GM18526 (cell line): Measurements from ENCODE around the gene OBSL1.

Source experiments
- POLR2A ChIP-seq: IDR thresholded peaks from 3 replicates; pipeline ENCODE4 v1.6.1; 2011; ENCODE audit not compliant: insufficient read length; ENCODE audit errors: extremely low read depth

The OBSL1 gene

DNA sequence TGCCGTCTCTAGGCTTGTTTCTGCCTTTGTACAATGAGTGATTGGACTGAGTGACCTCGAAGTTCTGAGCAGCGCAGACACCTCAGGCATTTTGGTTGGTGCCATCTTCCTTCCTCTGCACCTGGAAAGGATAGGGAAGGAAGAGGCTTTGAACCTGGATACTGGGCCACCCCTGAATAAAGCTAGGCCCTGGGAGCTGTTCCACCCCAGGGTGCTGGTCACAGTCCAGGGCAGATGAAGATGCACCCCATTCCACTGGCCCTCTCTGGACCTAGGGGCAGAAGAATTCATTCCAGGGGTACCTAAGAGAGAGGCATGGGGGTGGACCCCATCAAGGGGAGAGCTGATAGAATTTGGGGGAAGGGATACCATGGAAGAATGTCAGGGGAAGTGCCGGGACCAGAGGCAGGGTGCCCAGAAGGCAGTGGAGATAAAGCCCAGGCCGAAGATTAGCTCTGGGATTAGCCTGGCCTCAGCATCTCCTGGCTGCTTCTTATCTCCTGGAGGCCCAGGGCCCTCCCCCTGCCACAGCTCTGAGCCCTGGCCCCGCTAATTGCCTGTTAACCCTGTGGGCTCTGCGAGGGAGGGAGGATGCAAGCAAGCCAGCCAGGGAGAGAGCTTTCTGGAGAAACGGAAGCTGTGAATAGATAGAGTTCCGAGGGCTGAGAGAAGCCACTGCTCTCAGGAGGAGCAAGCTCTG is 45.7 kb downstream of the OBSL1 start:
- no peak for TF ChIP-seq POLR2A

GRCh38 chr2:219524817-219525216 is 46.5 kb downstream of the OBSL1 start:
- no peak for TF ChIP-seq POLR2A

DNA sequence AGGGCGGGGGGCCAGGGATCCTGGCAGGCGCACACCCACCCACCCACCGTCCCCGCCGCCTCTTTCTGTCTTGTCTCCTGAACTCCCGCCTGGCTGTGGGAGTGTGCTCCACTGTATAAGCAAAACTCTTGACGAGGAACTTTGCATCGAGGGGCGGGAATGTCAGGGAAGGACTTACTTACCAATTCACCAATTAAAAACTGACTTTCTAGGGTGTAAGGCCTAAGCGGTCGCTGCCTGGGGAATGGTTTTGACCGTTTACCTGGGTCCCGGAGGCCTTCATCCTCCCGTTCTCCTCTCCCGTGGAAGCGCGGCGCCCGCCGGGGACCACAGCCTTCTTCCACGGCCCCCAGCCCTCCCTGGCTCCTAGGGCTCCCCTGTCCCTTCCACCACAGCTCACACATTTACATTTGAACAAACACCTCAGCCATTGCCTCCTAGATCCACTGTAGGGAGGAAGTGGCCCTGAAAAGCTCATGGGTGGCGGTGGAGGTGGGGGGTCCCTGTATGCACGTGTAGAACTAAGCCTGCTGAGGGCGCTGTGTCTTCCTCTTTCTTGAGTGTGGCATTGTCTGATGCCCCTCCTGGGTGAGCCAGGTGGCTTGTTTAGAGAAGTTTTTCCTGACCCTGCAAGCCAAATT is 48.2 kb downstream of the OBSL1 start:
- TF ChIP-seq POLR2A: no peak

DNA sequence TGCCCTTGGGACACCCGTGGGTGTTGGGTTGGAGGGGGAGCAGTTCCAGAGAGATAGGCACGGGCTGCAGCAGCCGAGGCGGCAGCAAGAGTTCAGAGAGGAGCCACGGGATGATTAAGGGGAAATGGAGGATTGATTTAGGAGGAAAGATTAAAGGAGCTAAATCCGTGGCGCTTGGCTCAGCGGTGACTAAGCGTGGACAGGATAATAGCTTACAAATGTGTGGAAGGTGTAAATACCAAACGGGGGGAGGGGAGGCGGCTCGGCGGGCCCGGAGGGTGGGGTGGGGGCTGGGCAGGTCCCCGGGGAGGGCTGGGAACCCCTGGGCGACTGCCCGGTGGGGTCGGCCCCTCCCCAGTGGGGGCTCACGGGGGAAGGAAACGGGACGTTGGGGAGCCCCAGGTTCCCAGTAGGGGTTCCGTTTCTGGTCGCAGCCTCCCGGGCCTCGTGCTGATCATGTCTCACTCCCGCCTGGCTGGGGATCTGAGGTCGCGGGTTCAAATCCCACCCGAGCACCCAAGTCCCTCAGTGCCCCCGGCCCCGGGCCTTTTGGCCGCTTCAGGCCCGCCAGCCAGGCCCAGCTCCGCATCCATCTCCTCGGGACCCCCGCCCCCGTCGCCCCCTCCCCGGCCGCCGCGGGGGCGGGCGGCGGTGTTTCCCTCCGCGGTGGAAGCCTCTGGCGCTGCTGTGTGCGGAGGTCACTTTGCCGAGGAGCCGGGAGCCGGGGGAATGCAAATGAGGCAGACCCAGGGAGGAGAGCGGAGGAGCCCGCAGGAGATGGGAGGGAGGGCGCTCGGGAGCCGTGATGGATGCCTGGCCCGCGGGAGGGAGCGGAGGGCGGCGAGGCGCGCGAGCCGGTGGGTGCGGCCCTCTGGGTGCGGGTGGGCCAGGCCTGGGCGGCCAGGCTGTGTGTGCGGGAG is 49.0 kb downstream of the OBSL1 start:
- no peak for TF ChIP-seq POLR2A

DNA sequence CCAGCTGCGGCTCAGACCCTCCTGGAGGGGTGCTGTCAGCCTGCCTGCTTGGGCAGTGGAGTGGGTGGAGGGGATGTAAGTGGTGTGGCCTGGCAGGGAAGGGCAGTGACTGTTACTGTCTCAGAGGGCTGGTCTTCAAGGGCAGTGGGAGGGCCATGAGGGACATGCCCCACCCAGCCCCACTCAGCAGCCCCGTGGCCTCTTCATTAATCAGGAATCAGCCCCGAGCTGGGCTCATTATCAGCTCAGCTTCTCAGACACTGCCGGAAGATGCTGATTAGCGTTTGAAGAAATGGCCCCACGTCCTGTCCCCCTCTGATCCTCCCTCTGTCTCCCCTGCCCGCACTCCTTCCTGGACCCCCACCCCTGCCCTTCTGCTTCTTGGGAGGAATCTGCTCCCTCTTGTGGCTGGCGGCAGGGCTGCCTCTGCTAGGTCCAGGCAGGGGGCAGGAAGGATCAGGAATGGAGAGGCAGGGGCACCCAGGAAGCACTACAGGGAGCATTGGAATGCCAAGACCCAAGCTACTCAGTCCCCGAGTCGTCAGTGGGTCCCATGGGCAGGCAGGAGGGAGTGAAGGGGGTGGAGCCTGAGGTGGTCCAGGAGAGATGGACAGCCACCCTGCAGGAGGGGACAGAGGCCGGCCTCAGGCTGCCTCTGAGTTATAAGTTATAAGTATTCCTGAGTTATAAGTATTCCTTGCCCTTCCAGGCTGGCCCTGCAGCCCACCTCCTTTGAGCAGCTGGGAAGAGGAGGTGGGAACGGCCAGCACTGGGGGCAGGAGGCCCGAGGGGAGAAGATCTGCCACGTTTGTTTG is 50.1 kb downstream of the OBSL1 start:
- no peak for TF ChIP-seq POLR2A

DNA sequence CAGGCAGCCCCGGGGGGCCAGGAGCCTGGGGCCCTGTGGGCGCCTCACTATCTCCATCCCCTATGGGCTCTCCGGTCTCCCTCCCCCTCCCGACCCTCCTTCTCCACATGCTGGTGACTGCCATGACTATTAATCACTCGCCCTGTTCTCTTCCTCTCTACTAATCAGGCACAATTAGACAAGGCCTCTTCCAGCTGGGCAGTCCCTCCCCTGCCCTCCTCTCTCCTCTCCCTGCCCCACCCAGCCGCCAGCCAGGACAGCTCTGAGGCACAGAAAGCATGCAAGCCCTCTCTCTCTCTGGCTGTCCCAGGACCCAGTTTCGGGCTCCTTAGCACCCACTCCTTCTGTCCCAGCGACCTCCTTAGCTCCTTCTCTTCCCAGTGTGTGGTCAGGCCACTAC is 51.3 kb downstream of the OBSL1 start:
- no peak for TF ChIP-seq POLR2A

DNA sequence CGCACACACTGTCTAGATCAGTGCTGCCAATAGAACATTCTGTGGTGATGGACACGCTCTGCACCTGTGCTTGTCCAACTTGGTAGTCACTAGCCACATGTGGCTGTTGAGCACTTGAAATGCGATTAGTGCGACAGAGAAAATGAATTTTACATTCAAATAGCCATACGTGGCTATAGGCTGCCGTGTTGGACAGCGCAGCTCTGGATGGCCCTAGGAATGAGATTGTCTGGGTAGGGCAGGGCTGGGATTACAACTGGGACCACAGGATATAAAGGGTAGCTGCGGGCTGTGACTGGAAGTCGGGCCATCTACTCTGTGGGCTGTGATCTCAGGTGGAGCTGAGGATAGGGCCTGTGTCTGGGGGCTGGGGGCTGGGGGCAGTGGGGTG is 51.8 kb downstream of the OBSL1 start:
- no peak for TF ChIP-seq POLR2A

- no peak for TF ChIP-seq POLR2A
These were observed 53.2 kb downstream of the OBSL1 start for GRCh38 chr2:219517954-219518778.

- no peak for TF ChIP-seq POLR2A
These were observed 54.5 kb downstream of the OBSL1 start for GRCh38 chr2:219516888-219517287.

DNA sequence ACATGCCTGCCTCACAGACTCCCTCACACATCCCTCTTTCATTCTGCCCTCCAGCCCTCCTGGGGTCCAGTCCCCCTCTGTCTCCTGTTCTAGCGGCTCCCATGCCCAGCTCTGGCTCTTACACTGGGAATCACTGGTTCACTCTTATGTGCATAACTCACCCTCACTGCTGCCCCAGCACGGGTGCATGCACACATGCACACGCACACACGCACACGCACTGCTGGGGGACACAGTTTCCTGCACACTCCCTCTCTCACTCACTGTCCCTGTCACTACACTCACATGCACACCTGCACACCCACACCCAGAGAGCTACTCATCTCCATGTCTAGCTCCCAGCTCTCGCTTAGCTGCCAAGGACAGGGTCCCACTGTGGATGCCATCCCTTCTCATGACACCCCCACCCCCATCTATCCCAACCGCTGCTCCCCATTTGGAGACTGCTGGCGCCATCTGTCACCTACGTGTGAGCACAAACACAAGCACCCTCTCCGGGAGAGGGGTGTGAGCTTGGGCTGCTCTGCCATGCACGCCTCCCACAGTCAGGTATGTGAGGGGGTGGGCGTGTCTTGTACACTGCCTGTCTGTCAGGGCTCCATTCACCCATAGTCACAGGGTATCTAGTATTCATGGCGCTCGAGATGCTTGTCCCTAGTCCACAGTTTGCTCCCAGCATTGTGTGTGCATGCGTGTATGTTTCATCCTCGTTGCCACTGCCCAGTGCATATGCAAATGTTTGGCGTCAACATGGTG is 55.3 kb downstream of the OBSL1 start:
- no peak for TF ChIP-seq POLR2A

DNA sequence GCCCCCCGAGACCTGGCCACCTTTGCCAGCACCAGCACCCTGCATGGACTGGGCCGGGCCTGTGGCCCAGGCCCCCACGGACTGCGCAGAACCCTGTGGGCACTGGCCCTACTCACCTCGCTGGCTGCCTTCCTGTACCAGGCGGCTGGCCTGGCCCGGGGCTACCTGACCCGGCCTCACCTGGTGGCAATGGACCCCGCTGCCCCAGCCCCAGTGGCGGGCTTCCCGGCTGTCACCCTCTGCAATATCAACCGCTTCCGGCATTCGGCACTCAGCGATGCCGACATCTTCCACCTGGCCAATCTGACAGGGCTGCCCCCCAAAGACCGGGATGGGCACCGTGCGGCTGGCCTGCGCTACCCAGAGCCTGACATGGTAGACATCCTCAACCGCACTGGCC is 56.5 kb downstream of the OBSL1 start:
- no peak for TF ChIP-seq POLR2A

DNA sequence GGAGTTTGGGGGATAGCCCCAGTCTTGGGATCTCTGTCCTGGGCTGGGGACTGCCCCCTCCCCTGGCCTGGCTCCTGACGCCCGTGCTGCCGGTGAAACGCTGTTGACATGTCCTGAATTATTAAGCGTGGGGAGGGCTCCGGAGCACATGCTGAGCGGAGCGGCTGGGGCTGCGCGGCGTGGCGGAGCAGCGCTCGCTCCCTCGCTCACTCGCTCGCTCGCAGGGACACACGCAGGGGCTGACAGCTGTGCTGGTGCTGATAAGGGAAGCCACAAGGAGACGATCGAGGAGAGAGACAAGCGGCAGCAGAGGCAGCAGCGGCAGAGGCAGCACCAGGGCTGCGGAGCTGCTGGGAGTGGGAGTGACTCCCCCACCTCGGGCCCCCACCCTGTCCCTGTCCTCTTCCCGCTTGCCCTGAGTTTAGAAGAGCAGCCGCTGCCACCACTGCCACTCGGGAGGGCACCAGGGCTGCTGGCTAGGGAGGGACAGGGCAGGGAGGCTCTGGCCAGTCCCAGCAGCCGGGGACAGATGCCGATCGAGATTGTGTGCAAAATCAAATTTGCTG is 57.1 kb downstream of the OBSL1 start, which contains the start of gene ASIC4:
TSS of gene ASIC4 (plus strand) at position 287 of the 566 bp plus-strand sequence. CDS start at position 530, 243 bp downstream.
- no peak for TF ChIP-seq POLR2A

GRCh38 chr2:219513787-219514186 is 57.6 kb downstream of the OBSL1 start:
- no peak for TF ChIP-seq POLR2A

- no peak for TF ChIP-seq POLR2A
These were observed 58.7 kb downstream of the OBSL1 start for GRCh38 chr2:219512524-219513216.
